ENCODE measurements around the gene IL20RB.

The IL20RB gene

GRCh38 chr3:137039570-137039969 lies 81.8 kb downstream of the IL20RB start:
- no peak for DNase-seq (ENCODE audit: low spot score)

GRCh38 chr3:137041251-137041650 lies 83.5 kb downstream of the IL20RB start:
- DNase-seq (ENCODE audit: low spot score), result no peak

GRCh38 chr3:137041686-137042085 lies 83.9 kb downstream of the IL20RB start:
- no peak for DNase-seq (ENCODE audit: low spot score)

GRCh38 chr3:137046747-137047146 lies 89.0 kb downstream of the IL20RB start:
- no peak for DNase-seq (ENCODE audit: low spot score)

DNA sequence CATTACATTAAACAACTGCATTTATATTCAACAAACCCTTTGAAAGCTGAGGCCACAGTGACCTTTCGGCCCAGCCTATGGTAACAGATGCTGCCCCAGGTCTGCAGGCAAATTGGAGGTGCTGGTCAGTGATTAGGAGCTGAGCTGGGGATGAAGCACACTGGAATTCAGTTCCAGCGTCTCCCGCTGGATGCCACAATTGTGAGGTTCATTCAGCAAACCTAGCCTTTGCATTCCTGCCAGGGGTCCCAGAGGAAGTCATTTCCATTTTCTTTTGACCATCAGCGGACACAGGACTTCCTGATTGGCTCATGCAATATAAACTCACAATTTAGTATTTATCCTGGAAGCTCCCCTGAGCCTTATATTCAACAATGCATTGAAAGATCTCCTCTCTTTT lies 89.5 kb downstream of the IL20RB start:
- no peak for DNase-seq (ENCODE audit: low spot score)

DNA sequence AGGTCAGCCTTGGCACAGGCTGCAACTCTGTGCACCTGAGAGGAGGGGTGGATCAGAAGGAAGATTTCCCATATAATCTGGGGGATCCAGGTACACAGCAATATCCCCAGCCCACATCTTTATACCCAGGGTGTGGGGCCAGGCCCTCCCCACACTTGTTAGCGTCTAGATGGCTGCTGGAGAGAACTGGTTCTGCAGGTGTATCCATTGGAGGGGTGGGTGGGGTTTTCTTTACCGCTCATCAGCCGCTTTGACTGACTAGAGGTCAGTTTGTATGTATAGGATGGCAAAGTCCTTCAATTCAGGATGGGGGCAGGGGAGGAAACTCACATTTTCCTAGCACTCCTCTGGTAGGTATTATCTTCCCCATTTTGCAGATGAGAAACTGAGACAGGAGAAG lies 92.5 kb downstream of the IL20RB start:
- no peak for DNase-seq (ENCODE audit: low spot score)

- no peak for DNase-seq (ENCODE audit: low spot score)
Measured at GRCh38 chr3:137052298-137052697, 94.5 kb downstream of the IL20RB start.
